Smooth muscle cell of the brain vasculature (primary cell): ENCODE data around the gene RAD51B.

Source experiments
- DNase-seq: peaks from one replicate; pipeline ENCODE4 v3.0.0-alpha.2; 2012; ENCODE audit warnings: low read depth, low spot score

Gene RAD51B

GRCh38 chr14:68606644-68607043 is 787.1 kb downstream of the RAD51B start:
- no peak for DNase-seq

- DNase-seq, result no peak
Measured at GRCh38 chr14:68607081-68607866, 787.7 kb downstream of the RAD51B start.

- DNase-seq, result no peak
Measured at GRCh38 chr14:68607867-68608573, 788.4 kb downstream of the RAD51B start.

- no peak for DNase-seq
Measured at GRCh38 chr14:68608574-68608962, 789.0 kb downstream of the RAD51B start.

- DNase-seq, result no peak
Measured at GRCh38 chr14:68609012-68609411, 789.4 kb downstream of the RAD51B start.

GRCh38 chr14:68610251-68610793 is 790.7 kb downstream of the RAD51B start:
- DNase-seq, result no peak

- no peak for DNase-seq
Measured at GRCh38 chr14:68611599-68611998, 792.0 kb downstream of the RAD51B start.

GRCh38 chr14:68612049-68612448 is 792.5 kb downstream of the RAD51B start:
- DNase-seq, result no peak

GRCh38 chr14:68616221-68616902 is 796.8 kb downstream of the RAD51B start:
- DNase-seq, result no peak

GRCh38 chr14:68619790-68620574 is 800.4 kb downstream of the RAD51B start:
- DNase-seq, result no peak

- DNase-seq, result no peak
Measured at GRCh38 chr14:68621400-68622365, 802.1 kb downstream of the RAD51B start.

GRCh38 chr14:68622856-68623255 is 803.3 kb downstream of the RAD51B start:
- DNase-seq, result no peak

- no peak for DNase-seq
Measured at GRCh38 chr14:68623307-68623706, 803.7 kb downstream of the RAD51B start.

GRCh38 chr14:68623826-68624225 is 804.2 kb downstream of the RAD51B start:
- DNase-seq, result peak; percentile 65

GRCh38 chr14:68624541-68625220 is 805.1 kb downstream of the RAD51B start:
- no peak for DNase-seq

- no peak for DNase-seq
Measured at GRCh38 chr14:68625366-68626090, 805.9 kb downstream of the RAD51B start.

- no peak for DNase-seq
Measured at GRCh38 chr14:68626386-68626785, 806.8 kb downstream of the RAD51B start.

GRCh38 chr14:68627050-68627867 is 807.7 kb downstream of the RAD51B start:
- DNase-seq, result no peak
